Activated CD4-positive, CD25-positive, alpha-beta regulatory T cell treated with anti-CD3 and anti-CD28 coated beads, Interleukin-2, amount 50 U/mL, for 16 hours (primary cell): ENCODE results near the gene DOK4.

Experiments
- DNase-seq: peaks from one replicate; pipeline ENCODE4 v3.0.0-alpha.2; 2020; ENCODE audit warnings: low read depth, low spot score

DOK4 gene

DNA sequence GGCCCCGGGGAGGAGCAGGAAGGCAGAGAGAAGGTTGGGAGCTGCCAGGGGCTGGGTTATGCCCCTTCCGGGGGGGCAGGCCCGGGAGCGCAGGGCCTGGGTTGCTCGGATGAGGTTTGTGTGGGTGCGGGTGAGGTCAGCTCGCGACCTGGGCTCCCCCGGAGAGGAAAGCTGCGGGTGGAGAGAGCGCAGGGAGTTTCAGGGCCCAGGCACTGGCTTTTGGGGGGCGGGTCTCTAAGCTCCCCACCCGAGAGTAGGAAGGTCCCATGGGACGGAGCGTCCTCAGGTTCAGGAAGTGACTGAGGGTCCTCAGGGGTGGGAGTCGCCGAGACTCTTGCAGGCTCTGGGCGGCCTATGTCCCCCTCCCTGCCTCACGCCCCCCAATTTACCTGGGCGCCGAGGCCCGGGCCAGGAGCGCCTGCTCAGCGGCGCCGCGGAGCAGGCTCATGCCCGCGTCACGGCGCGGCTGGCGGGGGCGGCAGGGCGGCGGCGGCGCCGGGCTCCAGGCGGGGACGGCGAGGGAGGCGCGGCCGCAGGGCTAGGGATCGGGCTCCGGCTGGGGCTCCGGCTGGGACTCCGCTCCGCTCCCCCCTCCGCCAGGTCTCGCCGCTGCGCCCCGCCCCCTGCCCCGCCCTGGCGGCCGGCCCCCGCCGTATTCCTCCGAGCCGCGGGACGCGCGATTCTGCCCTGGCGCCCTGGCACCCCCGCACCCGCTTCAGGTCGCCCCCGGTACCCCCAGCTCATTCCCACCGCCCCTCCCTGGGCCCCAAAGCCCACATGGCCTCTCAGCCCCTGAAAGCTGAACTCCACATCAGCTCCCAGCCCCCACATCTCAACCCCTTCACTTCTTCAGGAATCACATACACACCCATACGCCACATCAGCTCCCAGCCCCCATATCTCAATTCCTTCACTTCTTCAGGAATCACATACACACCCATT, at the start of gene DOK4:
Gene DOK4, minus strand, starts transcription at position 578 of the 942 bp plus-strand sequence. CDS start 6,986 bp downstream, outside the sequence.
- DNase-seq, result peak; percentile 60

DNA sequence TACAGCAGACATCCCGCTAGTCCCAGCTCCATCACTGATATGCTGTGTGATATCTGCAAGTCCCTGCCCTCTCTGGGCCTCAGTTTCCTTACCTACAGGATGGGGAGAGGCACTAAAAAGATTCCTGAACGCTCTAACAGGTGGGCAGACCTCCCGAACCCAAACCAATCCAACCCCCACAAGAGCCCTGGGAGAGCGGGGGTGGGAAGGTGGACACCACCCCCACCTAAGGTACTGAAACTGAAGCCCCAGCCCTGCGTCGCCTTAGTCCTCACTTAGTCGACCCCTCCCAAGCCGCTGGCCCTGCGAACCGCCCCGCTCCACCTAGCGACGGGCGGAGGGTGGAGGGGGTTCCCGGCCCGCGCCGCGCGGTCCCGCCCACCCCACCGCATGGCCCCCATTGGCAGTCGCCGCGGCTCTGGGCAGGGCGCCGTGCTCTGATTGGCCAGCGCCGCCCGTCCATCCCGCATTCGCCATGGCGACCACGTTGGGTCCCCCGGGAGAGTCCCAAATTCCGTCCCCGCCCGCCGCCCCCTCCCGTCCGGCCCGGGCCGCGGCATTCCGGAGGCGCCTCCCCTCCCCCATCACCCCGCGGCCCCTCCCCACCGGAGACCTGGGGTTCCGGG, 49.5 kb upstream of the DOK4 start:
- peak; percentile 86 for DNase-seq

DNA sequence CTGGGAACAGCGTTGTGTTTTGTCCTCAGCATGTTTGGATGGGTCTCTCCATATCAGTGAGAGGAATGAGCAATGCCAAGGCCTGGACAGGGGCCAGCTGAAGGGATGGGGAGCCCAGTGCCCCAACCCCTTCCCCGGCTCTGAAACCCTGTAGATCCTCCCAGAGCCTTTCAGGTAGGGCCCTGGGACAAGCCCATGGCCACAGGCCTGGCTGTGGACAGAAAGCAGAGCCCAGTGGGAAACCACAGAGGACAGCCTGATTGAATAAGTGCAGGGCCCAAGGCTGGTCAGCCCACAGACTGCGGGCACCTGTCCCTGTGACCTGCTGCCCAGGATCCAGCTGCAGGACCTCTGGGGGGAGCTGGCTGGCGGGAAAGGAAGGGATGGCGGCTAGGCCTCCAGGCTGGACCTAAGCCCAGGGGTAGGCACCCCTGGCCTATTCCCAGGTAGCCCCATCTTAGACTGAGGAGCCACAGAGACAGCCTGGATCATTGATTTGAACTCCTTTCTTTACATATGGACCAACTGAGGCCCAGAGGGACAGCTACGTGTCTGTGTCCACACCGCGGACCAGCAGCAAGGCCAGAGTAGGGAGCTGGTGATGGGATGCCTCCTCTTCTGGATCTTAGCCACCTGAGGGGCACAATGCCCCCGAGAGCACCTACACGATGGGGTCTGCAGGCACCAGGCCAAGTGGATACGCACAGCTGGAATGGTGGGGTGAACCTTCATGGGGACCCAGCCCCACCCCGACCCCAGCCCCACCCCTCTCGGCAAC, 48.8 kb upstream of the DOK4 start:
- DNase-seq, result no peak

DNA sequence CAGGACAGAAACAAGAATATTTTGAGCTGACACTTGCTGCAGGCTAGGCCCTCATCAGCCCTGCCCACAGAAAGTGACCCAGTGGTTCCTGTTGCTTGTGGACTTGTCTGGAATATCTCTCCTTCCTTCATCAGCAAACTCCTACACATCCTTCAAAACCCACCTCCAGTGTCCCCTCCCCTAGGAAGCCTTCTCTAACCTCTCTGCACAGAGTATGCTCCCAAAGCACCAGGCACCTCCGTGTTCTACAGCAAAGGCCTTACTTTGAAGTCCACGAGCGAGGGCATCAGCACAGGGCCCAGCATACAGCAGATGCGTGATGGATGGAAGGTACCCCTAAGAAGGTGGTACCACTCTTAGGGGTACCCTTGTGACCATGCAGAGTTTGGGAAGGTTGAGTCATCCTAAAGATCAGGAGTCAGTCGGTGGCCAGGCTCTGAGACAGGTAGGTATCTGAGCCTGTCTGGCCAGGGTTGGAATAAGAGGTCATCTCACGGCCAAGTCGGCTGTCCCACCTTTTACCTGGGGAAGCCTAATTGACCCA, 48.1 kb upstream of the DOK4 start:
- no peak for DNase-seq

DNA sequence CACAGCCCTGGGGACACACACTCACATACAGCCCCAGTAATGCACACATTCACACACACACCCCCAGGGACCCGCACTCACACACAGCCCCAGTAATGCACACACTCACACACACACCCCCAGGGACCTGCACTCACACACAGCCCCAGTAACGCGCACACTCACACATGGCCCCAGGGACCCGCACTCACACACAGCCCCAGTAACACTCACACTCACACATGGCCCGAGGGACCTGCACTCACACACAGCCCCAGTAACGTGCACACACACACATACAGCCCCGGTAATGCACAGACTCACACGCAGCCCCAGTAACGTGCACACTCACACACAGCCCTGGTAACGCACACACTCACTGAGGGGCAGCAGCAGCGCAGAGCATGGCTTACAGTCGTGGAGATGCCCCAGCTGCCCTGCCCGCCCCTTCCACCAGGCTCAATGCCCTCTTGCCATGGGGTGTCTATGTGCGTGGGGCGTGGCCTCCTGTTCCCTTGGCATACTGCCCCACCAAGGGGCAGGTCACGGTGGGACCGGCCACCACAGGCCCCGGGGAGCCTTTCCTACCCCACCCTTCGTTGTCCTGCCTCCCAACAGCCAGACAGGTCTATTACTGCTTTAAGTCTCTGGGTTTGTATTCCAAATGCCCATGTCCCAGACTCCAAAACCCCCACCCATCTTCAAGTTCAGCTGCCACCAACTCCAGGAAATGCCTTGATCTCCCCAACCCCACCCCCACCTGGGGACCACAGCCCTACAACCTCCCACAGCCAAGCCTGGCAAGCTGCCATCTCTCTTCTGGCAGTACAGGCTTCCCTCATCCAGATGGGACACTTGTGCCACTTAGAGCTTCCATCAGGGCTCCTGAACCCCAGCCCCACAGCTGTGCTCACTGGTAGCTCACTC, 47.4 kb upstream of the DOK4 start:
- DNase-seq, result no peak

DNA sequence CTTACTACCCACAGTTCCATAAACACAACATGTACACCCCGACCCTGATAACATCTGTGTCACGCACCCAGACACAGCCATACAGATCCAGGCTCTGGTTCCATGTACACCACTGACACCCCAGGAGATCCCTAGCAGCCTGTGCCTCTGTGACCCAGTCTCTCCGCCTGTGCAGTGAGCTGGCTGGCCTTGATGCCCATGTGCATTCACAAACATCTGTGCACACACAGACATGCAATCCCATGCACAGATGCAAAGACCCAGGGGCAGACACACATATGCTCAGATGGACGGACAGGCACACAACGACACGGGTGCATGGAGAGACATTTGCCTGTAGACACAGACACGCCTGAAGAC, 46.0 kb upstream of the DOK4 start:
- no peak for DNase-seq

DNA sequence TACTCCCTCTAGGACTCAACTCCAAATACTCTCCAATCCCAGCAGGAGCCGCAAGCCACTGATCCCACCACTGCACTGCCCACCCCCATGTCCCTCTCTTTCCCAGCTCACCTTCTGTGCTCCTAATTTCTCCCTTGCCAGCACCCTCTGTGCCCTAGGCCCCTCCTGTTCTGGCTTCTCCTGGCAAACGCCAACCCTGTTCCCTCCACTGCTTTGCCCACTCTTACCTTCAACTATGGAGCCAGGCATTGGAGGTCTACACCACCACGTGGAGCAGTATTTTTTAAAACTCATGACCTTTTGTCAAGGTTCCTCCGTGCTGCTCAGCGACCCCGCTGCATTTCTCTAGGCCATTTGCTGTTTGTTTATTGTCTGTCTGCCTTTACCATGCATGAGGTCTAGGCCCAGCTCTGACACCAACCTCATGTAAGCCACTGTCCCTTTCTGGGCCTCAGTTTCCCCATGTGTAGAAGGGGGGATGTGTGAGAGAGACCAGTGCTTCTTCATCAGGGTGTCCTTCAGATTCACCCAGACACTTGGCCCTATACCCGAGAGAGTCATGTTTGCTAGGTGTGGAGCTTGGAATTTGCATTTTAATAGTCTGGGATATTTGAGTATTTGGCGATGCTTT, 45.5 kb upstream of the DOK4 start:
- no peak for DNase-seq

DNA sequence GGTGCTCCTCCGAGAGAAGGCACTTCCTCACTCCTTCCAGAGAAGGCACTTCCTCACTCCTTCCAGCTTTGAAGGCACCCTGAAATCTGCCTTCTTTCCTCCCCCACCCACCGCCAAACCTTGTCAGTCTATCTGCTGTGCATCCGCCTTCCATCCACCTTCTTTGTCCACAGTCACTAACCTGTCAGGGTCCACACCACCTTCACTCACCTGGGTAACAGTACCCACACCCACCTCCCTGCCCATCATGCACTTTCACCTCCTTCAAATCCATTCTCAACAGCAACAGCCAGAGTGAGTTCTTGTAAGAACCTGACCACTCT, 44.9 kb upstream of the DOK4 start:
- no peak for DNase-seq

DNA sequence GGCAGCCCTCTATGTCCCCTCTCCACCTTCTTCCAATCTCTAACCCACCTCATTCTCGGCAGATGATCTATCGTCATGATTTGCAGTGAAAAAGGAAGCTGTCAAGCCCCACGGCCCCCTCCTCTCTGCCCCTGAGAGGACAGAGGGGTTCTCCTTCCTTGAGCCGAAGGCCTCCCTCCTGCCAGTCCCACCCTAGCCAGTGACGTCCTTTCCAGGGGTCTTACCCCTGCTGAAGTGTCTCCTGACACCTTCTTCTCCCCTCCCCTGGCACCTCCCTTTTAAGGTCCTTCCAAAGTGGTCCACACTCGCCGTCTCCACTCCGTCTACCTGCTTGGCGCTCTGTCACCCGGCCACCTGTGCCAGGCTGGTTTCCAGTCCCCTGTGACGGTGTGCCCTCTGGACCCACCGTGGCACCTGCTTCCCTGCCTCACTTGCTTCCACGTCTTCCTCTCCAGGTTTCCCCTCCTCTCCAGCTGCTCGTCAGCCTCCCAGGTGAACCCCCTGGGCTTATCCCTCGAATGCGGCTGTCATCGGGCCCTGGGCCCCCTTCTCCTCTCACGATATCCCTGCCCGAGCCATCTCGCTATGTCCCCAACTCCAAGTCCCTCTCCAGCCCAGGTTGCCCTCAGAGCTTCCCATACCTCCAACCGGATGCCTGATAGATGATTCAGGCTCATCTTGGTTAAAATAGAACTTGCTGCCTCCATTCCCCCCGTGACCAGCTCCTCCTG, 44.4 kb upstream of the DOK4 start:
- no peak for DNase-seq

DNA sequence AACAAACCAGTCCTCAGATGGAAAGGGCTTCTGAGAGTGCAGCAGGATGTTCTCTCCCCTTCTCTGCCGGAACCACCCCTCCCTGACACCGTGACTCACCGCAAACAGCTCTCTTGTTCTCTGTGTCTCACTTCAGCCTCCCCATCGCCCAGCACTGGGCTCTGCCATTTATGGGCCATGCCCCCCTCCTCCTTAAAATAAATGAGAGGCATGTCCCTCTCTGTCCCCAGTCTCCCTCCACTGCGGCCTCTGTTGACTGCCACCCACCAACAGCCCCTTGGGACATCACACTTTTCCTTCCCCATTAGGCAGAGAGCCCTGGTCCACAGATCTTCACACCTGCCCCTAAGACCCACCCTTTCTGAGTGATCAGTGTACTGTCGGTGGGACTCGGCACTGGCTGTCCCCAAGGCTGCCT, 43.8 kb upstream of the DOK4 start:
- DNase-seq, result peak; percentile 41

DNA sequence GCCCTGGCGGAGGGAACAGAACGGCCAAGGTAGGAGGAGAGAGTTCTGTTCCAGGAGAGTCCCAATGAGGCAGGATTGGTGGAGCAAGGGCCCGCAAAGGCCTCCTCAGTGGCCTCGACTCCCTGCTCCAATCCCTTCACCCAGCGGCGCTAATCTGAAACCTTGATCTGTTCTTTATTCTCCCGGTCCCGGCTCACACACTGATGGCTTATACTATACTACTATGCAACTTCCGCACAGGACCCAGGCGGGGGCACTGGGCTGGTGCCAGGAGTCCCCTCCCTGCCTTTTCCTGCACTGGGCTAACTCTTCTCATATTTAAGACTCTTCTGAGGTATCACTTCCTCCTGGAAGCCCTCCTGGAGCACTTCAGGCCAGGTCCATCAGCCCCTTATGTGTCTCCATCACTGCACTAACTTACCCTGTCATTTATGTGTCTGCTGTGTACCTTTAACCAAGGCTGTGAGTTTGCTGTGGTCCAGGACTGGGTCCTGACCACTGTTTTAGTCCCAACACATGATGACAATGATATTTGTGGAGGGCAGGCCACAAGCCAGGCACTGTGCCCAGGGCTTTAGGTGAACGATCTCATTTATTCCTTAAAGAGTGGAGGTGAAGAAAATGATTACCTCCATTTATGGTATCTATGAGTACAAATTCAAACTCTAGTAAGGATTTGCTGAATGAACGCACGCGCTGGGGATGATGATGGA, 43.3 kb upstream of the DOK4 start:
- no peak for DNase-seq

DNA sequence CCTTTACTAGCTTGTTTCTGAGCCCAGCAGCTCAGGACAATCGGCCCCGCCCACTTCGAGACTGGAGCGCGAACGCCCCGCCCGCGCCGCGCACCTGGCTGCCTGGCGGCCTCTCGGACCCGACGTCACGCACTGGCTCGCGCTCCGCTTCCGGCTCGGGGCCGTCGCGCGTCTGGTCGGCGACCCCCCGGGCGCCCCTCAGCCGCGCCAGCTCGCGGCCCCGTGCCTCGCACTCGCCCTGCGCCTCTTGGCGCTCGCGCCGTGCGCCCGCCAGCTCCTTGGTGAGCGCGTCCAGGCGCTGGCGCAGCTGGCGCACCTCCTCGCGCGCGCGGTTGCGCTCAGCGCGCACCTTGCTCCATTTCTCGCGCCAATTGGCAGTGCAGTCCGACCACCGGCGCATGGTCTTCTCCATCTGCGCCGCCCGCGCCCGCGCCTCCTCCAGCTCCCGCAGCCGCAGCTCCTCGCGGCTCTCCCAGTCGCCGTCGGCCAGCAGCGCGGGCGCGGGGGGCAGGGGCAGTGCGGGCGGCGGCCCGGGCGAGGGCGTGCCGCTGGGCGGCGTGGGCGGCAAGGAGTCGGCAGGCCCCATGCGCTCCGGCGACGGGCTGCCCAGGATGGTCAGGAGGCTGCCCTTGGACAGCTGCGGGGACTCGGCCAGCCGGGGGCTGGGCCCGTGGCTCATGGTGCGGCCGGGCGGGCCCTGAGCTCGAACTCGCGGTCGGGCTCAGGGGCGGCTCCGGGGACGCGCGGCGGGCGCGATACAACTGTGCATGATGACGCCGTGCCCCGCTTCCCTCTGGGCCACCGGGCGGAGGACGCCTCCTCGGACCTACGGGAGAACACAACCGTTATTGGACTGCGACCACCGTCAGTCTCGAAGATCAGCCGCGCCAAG, 42.5 kb upstream of the DOK4 start:
- no peak for DNase-seq

DNA sequence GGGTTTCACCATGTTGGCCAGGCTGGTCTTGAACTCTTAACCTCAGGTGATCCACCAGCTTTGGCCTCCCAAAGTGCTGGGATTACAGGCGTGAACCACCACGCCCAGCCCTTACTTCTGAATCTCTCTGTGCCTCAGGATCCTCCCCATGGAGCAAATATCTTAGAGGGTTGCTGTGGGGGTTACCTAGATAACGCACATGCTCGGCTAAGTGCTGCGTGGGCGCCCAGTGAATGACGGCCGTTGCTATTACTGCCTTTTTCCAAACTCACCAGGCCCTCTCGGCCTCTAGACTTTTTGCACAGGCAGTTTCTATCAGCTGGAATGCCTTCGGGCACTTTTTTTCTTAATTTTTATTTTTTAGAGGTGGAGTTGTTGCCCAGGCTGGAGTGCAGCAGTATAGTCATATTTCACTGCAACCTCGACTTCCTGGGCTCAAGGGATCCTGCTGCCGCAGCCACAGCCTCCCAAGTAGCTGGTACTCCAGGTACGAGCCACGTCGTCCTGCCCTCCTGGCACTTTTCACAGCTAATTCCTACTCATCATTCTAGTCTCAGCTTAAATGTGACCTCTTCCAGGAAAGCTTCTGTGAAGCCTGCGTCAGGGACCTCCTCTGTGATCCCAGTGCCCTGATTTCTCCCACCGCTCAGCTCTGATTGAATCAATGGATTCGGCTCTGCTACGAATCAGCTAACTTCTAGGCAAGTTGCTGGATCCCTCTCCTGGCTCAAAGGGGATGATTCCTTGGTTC, 41.5 kb upstream of the DOK4 start:
- no peak for DNase-seq

DNA sequence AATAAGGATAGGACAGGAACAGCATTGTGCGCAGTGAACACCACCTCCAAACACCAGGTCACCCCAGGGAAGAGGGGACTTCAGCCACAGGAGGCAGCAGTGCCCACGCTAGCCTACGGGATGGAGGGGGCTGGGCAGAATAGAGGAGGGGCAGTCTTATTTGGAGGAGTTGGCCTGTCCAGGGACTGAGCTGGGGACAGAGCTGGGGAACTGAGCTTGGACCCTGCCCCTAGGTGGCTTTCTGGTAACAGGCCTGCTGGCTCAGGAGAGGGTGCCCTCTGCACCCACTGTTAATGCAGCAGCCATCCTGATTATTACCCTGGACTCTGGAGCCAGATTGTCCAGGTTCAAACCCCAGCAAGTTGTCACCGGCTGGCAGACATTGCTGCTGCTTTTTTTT, 40.7 kb upstream of the DOK4 start:
- DNase-seq, result no peak

DNA sequence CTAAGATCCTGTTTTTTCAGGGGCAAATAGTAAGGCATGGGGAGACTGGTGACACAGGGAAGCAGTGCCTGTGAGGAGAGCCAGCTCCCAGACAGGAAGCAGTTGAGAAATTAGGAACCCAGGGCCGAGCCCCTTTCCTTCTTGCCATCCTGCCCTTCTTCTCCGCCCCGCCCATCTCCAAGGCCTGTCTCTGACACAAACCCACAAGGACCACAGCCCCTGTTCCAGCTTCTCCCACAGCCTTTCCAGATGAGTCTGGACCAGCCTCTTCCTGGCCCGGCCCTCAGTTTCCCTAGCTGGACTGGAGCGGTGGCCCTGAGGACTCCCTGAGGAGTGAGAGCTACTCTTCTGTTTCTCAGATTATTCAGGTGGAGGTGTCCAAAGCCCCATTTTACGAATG, 40.2 kb upstream of the DOK4 start:
- no peak for DNase-seq

DNA sequence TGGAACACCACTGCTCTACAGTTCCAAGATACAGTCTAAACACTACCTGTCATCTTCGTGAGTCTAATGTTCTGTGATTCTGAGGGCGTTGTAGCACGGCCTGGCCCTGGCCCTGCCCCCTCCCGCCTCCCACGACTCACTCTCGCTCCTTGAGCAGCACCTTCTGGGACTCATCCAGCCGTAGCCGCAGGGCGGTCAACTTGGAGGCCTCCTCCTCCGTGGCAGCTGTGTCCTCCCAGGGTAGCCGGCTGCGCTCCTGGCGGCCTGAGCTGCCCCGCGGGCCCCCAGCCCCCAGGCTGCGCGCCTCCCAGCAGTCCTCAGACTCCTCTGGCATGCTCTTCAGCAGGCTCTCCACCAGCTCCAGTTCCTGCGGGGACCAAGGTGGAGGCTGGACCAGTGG, 39.5 kb upstream of the DOK4 start:
- no peak for DNase-seq

DNA sequence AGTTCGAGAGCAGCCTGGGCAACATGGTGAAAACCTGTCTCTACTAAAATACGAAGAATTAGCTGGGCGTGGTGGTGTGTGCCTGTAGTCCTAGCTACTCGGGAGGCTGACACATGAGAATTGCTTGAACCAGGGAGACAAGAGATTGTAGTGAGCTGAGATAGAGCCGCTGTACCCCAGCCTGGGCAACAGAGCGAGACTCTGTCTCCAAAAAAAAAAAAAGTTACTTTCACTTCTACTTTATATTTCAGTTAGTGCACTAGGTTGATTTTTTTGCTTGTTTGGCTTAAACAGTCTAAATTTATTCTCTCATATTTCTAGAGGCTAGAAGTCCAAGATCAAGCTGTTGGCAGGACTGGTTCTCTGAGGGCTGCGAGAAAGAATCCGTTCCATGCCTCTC, 36.7 kb upstream of the DOK4 start:
- no peak for DNase-seq
